ENCODE measurements around the gene ALDH8A1.

- TF ChIP-seq, protein P1, sequence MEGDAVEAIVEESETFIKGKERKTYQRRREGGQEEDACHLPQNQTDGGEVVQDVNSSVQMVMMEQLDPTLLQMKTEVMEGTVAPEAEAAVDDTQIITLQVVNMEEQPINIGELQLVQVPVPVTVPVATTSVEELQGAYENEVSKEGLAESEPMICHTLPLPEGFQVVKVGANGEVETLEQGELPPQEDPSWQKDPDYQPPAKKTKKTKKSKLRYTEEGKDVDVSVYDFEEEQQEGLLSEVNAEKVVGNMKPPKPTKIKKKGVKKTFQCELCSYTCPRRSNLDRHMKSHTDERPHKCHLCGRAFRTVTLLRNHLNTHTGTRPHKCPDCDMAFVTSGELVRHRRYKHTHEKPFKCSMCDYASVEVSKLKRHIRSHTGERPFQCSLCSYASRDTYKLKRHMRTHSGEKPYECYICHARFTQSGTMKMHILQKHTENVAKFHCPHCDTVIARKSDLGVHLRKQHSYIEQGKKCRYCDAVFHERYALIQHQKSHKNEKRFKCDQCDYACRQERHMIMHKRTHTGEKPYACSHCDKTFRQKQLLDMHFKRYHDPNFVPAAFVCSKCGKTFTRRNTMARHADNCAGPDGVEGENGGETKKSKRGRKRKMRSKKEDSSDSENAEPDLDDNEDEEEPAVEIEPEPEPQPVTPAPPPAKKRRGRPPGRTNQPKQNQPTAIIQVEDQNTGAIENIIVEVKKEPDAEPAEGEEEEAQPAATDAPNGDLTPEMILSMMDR (IDR thresholded peaks at IDR 0.05), result no peak
- TF ChIP-seq SIN3A (IDR thresholded peaks at IDR 0.05; ENCODE audit: borderline replicate concordance, insufficient read depth, low read depth, low read length) (no peak), POLR2AphosphoS5 (IDR thresholded peaks at IDR 0.05; ENCODE audit: low read depth, low read length) (no peak), TCF7L2 (IDR thresholded peaks at IDR 0.05; ENCODE audit: low read depth, low read length) (no peak)
- TF ChIP-seq, protein P2, sequence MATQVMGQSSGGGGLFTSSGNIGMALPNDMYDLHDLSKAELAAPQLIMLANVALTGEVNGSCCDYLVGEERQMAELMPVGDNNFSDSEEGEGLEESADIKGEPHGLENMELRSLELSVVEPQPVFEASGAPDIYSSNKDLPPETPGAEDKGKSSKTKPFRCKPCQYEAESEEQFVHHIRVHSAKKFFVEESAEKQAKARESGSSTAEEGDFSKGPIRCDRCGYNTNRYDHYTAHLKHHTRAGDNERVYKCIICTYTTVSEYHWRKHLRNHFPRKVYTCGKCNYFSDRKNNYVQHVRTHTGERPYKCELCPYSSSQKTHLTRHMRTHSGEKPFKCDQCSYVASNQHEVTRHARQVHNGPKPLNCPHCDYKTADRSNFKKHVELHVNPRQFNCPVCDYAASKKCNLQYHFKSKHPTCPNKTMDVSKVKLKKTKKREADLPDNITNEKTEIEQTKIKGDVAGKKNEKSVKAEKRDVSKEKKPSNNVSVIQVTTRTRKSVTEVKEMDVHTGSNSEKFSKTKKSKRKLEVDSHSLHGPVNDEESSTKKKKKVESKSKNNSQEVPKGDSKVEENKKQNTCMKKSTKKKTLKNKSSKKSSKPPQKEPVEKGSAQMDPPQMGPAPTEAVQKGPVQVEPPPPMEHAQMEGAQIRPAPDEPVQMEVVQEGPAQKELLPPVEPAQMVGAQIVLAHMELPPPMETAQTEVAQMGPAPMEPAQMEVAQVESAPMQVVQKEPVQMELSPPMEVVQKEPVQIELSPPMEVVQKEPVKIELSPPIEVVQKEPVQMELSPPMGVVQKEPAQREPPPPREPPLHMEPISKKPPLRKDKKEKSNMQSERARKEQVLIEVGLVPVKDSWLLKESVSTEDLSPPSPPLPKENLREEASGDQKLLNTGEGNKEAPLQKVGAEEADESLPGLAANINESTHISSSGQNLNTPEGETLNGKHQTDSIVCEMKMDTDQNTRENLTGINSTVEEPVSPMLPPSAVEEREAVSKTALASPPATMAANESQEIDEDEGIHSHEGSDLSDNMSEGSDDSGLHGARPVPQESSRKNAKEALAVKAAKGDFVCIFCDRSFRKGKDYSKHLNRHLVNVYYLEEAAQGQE (IDR thresholded peaks at IDR 0.05; ENCODE audit: insufficient read depth in 1 of 2, low read depth in 2 of 2, low read length in 1 of 2), result no peak
Observed at GRCh38 chr6:134920422-134920821, 29.5 kb downstream of the ALDH8A1 start.
